AG04450 (cell line): Measurements from ENCODE around the gene NTNG2. TPM values are rescaled to one million over a fixed set of nuclear protein-coding genes. Genes with fewer than 3 reads are reported as not detected.

ENCODE experiments used
- CTCF ChIA-PET: fragments of 300-600, 350-600 bp; formaldehyde crosslinking; extraction: SDS; loops from one replicate; lab custom pipeline; 2022; ENCODE audit warnings: antibody characterized with exemption, inconsistent platforms; lab: Charles Lee
- POLR2A ChIA-PET: fragments of 350-600 bp; formaldehyde crosslinking; extraction: SDS; loops from one replicate; lab custom pipeline; 2021; ENCODE audit warnings: antibody characterized with exemption, inconsistent platforms; lab: Yijun Ruan, JAX
- DNase-seq: peaks from one replicate; pipeline ENCODE4 v3.0.0-alpha.2; 2011; ENCODE audit warnings: low read depth, low spot score
- H3K27ac ChIP-seq: one replicate; pipeline ENCODE4 v1.5.1; 2012; ENCODE audit warnings: low read depth, low read length, control low read depth
- H3K27me3 ChIP-seq: one replicate; pipeline ENCODE4 v1.6.0; 2012; ENCODE audit warnings: low read length; ENCODE audit not compliant: control insufficient read depth, insufficient read depth
- H3K4me3 ChIP-seq: 2 replicates; pipeline ENCODE4 v1.5.1; 2011; ENCODE audit warnings: mild to moderate bottlenecking, low read depth, low read length, control low read depth
- H3K9me3 ChIP-seq: 2 replicates; pipeline ENCODE4 v1.5.1; 2012; ENCODE audit warnings: low read length; ENCODE audit not compliant: control insufficient read depth, insufficient read depth
- polyA plus RNA-seq: library from polyadenylated mRNA; depleted of rRNA; stranded (reverse); fragments of >200 nt; gene quantifications from 2 replicates; pipeline ENCODE4 v1.2.3, GENCODE V29; 2011
- TF ChIP-seq, protein P1 (sequence below): IDR thresholded peaks from 2 replicates; pipeline ENCODE4 v1.5.1; 2011; ENCODE audit warnings: low read depth, low read length, control low read depth, inconsistent platforms

The NTNG2 gene
- polyA plus RNA-seq, 1 experiment: 0.93 TPM

GRCh38 chr9:132241840-132242620 is 80.2 kb downstream of the NTNG2 start:
- Histone ChIP-seq H3K4me3 (peak overlapping the region; percentile 62), H3K27ac (no peak overlapping the region), H3K9me3 (no peaks in the 10 kb centered on the region; the same call in 1 of the 2 replicates), H3K27me3 (peaks cover 53% of the 10 kb centered on the region)
- ChIA-PET CTCF (interaction anchor here (1.0 kb wide), 1 partner anchor 73 kb away, joined by 3 read pairs; no protein-coding TSS in a partner anchor), POLR2A (no interaction called here)
- DNase-seq: no peak
- TF ChIP-seq, protein P1, sequence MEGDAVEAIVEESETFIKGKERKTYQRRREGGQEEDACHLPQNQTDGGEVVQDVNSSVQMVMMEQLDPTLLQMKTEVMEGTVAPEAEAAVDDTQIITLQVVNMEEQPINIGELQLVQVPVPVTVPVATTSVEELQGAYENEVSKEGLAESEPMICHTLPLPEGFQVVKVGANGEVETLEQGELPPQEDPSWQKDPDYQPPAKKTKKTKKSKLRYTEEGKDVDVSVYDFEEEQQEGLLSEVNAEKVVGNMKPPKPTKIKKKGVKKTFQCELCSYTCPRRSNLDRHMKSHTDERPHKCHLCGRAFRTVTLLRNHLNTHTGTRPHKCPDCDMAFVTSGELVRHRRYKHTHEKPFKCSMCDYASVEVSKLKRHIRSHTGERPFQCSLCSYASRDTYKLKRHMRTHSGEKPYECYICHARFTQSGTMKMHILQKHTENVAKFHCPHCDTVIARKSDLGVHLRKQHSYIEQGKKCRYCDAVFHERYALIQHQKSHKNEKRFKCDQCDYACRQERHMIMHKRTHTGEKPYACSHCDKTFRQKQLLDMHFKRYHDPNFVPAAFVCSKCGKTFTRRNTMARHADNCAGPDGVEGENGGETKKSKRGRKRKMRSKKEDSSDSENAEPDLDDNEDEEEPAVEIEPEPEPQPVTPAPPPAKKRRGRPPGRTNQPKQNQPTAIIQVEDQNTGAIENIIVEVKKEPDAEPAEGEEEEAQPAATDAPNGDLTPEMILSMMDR: no peak

DNA sequence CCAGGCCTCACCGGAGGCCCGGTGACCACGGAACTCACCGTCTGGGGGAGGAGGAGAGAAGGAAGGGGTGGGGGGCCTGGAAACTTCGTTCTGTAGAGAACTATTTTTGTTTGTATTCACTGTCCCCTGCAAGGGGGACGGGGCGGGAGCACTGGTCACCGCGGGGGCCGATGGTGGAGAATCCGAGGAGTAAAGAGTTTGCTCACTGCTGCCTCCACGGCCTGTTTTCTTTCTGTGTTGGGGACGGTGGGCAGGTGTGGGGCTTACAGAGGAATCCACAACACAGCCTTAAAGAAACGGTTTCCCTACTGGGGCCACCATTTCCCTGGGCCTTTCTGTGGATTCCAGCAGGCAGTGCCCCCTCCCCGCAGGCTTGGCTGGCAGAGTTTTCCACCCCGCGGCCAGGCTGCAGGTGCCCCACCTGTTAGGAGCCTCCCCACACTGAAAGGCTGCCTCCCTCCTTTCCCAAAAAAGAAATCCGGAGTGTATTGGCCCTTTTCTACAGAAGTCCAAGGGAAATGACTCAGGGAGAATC is 80.8 kb downstream of the NTNG2 start:
- Histone ChIP-seq H3K4me3 (peak overlapping the region; percentile 62), H3K27ac (no peak overlapping the region), H3K27me3 (peaks cover 48% of the 10 kb centered on the region), H3K9me3 (no peaks in the 10 kb centered on the region; the same call in 1 of the 2 replicates)
- no peak for DNase-seq
- ChIA-PET POLR2A (no interaction called here), CTCF (interaction anchor here (1.6 kb wide), 1 partner anchor 20 kb away, joined by 4 read pairs; no protein-coding TSS in a partner anchor)
- TF ChIP-seq, protein P1: no peak

GRCh38 chr9:132243156-132244074 is 81.6 kb downstream of the NTNG2 start:
- no peaks in the 10 kb centered on the region; the same call in 1 of the 2 replicates for H3K9me3 ChIP-seq
- TF ChIP-seq, protein P1: no peak
- no peak for DNase-seq
- H3K27me3 ChIP-seq: peaks cover 46% of the 10 kb centered on the region
- CTCF ChIA-PET: interaction anchor here (1.6 kb wide), 1 partner anchor 19 kb away, joined by 4 read pairs; no protein-coding TSS in a partner anchor
- no peak overlapping the region for H3K4me3 ChIP-seq
- POLR2A ChIA-PET: no interaction called here
- H3K27ac ChIP-seq: no peak overlapping the region

GRCh38 chr9:132244582-132245455 is 83.0 kb downstream of the NTNG2 start:
- no peak for DNase-seq
- H3K27me3 ChIP-seq: peaks cover 35% of the 10 kb centered on the region
- TF ChIP-seq, protein P1: no peak
- no peak overlapping the region for H3K27ac ChIP-seq
- no peak overlapping the region for H3K4me3 ChIP-seq
- ChIA-PET POLR2A (no interaction called here), CTCF (interaction anchor here (1.8 to 5.2 kb wide), 2 partner anchors 8 to 482 kb away, joined by 8 to 22 read pairs; no protein-coding TSS in a partner anchor)
- H3K9me3 ChIP-seq: no peaks in the 10 kb centered on the region; the same call in 1 of the 2 replicates
